AG09309 (cell line): Measurements from ENCODE around the gene RPL7A.
"Not testable (repeated sequence)": the region's sequence is repeated elsewhere in the genome, so short reads cannot be mapped to it uniquely, and the experiment has no call there.

Source experiments
- DNase-seq: peaks from one replicate; pipeline ENCODE4 v3.0.0-alpha.2; 2010; ENCODE audit warnings: low read depth
- H3K4me3 ChIP-seq: 2 replicates; pipeline ENCODE4 v1.5.1; 2011; ENCODE audit warnings: mild to moderate bottlenecking, low read depth, low read length, moderate library complexity; ENCODE audit not compliant: control insufficient read depth
- TF ChIP-seq, protein P1 (sequence below): IDR thresholded peaks from 2 replicates; pipeline ENCODE4 v1.5.1; 2011; ENCODE audit warnings: mild to moderate bottlenecking, low read depth, low read length, inconsistent platforms; ENCODE audit not compliant: insufficient read depth, control insufficient read depth; ENCODE audit errors: missing control alignments

Gene RPL7A

DNA sequence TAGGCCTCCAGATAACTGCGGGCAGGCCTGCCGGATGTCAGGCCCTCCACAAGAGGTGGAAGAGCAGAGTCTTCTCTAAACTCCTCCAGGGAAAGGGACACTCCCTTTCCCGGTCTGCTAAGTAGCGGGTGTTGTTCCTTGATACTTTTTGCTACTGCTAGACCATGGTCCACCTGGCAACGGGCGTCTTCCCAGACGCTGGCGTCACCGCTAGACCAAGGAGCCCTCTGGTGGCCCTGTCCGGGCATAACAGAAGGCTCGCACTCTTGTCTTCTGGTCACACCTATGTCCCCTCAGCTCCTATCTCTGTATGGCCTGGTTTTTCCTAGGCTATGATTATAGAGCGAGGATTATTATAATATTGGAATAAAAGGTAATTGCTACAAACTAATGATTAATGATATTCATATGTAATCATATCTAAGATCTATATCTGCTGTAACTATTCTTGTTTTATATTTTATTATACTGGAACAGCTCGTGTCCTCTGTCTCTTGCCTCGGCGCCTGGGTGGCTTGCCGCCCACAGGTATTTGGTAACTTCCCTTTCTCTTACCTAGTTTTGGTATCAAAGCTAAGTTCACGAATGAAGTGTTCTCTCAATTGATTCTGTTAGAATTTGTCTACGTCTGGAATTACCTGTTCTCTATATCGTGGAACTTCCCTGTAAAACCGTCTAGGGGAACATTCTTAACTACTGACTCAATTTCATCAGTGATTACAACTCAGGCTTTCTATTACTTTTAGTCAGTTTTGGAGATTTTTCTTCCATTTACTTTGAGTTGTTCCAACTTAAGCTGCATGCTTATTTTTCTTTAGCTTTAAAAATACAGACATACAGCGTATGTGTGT is 18.5 kb upstream of the RPL7A start:
- TF ChIP-seq, protein P1, sequence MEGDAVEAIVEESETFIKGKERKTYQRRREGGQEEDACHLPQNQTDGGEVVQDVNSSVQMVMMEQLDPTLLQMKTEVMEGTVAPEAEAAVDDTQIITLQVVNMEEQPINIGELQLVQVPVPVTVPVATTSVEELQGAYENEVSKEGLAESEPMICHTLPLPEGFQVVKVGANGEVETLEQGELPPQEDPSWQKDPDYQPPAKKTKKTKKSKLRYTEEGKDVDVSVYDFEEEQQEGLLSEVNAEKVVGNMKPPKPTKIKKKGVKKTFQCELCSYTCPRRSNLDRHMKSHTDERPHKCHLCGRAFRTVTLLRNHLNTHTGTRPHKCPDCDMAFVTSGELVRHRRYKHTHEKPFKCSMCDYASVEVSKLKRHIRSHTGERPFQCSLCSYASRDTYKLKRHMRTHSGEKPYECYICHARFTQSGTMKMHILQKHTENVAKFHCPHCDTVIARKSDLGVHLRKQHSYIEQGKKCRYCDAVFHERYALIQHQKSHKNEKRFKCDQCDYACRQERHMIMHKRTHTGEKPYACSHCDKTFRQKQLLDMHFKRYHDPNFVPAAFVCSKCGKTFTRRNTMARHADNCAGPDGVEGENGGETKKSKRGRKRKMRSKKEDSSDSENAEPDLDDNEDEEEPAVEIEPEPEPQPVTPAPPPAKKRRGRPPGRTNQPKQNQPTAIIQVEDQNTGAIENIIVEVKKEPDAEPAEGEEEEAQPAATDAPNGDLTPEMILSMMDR: peak; percentile 51
- not testable (repeated sequence) for DNase-seq, H3K4me3 ChIP-seq

DNA sequence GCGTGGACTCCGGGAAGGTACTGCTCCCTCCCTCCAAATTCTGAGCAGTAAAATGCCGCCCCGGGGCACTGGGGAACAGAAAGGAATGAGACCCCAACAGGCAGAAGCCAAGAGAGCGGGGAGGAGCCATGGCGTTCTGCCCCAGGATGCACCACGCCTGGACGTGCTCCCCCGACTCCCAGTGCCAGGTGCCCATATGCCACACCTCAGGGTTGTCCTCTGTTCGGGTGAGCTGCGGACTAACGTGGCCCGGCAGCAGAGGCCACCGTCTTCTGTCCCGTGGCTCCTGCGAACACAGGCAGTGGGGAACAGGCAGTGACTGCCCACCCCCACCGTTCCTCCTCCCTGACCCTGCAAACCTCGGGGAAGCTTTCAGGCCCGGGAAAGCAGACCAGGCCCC is 16.8 kb upstream of the RPL7A start:
- TF ChIP-seq, protein P1: no peak
- no peak for DNase-seq
- no peak overlapping the region for H3K4me3 ChIP-seq

DNA sequence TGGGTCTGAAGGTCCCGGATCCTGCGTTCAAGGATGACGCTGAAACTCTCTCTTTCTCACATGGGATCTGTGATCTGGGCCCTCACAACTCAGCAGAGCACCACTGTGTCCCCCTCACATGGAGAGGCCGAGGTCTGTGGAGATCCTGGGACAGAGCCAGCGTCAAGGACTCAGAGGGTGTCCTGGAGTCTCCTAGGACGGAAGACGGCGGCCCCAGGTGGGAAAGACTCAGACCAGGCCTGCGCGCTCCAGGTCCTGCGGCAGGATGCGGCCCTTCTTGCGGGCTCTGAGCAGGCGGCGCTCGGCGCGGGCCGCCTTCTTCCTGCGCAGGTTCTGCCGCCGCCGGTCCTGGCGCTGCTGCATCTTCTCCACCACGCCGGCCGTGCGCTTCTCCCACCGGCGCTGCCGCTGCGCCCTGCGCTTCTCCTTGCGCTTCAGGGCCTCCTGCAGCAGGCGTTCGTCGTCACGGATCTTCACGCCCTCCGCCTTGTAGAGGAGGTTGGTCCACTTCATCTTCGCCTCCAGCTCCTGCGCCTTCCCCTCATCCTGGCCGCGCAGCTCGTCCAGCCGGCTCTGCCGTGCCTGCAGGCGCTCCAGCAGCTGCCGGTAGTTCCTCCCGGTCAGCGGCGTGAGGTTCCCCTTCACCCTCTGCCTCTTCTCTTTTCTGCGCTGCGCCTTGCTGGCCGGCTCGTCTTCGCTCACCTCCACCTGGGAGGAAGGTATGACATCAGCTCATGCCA is 16.2 kb upstream of the RPL7A start:
- no peak for DNase-seq
- TF ChIP-seq, protein P1: no peak
- no peak overlapping the region for H3K4me3 ChIP-seq

DNA sequence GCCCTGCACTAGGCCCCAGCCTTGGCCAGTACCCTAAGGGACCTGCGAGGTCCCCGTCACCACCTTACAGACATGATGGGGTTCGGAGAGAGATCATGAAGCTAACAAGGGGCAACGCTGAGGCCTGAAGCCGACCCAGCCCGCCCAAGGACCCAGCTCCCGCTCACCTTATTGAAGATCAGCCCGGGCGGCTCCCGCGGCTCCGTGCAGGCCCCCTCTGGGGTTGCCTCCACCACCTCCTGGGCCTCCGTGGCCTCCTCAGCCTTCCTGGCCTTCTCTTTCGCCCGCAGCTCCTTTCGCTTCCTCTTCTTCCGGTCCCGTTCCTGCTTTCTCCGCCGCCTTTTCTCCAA is 15.7 kb upstream of the RPL7A start:
- no peak overlapping the region for H3K4me3 ChIP-seq
- TF ChIP-seq, protein P1: no peak
- no peak for DNase-seq

DNA sequence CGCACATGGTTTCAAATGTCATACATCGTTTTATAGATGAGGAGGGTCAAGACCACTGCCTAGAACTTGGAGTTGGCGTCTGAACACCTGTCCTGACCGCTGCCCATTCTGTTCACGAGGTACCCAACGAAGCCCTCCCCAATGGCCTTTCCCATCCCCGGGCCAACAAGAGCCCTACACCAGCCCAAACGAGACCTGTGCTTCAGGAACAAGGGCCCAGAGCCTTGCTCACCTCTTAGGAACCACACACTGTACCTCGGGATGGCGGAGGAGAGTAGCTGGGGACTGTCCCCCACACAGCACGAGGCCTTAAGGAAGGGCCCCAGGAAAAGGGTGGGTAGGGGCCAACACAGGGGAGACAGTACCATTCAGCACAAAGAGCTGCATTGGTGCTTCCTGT is 15.0 kb upstream of the RPL7A start:
- TF ChIP-seq, protein P1: no peak
- DNase-seq: no peak
- no peak overlapping the region for H3K4me3 ChIP-seq

DNA sequence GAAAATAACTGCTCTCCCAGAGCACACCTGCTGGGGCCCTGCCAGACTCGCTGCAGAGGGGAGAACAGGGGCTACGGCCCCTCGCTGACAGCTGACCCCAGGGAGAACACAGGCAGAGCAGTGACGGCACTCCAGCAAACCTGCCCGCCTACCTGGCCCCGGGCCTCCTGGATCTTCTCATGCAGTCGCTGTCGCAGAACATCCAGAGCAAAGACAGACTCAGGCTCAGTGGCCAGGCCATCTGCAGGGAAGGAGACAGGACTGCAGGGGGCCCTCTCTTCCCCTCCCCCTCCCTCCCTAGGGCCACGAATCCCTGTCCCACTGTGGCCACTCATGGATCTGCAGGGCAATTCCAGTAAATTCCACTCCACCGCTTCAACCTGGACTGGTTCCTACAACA is 14.5 kb upstream of the RPL7A start:
- no peak overlapping the region for H3K4me3 ChIP-seq
- no peak for DNase-seq
- TF ChIP-seq, protein P1: no peak
